GM18498 (cell line): ENCODE results near the gene TMCC2.
A peak's percentile ranks its signal among the peaks of the same experiment; 100 is the strongest.
"Not testable (repeated sequence)": the region's sequence is repeated elsewhere in the genome, so short reads cannot be mapped to it uniquely, and the experiment has no call there.

Source experiments
- ATAC-seq: cut with Tn5 transposase; IDR thresholded peaks from one replicate; pipeline ENCODE4 v1.9.1; 2021; ENCODE audit warnings: mild to moderate bottlenecking, moderate library complexity; ENCODE audit not compliant: unreplicated experiment

Gene TMCC2

DNA sequence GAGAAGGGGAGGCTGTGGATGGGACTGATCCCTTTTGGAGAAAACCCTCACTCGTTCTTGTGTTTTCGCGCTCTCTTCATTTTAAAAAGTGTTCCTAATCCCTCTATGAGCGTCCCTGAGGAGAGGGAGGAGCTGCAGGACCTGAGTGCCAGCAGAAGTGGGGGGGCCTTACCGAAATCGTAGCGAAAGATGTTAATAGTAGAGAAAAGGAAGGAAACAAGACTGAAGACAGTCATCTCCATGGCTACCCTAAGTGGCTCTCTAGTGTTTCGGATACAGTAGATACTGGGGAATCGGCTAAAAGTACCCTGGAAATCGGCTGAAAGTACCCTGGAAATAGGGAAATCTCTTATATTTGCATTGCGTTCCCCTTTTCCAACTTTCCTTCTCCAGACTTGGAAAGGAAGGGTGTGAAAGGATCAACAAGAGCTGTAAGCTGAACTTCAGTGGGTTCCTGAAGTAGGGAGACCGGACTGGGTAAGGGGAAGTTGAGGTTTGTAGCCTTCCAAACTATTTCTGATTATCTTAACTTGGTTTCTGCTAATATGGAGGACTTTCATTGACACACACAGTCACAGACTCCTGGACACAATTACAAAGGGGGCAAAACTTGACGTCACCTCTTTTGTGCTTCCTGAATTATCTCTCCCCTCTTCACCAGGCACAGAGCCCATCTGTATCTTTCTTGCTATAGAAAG is 15.8 kb upstream of the TMCC2 start:
- peak; percentile 33 for ATAC-seq

DNA sequence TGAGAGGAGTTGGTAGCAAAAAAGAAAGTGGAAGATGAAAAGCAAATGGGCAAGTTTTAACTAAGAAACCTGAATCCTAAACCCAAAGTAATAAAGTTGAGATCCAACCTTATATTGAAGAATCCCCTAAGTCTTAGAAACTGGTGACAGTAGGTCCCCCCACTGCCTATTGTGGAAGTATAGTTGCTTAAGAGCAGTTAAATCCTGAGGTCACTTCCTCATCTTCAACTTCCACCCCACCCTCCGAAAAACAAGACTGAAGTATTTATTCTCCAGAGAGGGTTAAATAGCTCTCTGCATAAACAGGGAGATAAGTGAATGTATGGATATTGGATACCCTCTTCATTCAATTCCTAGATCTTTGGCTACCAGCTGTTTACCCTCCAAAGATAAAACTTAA is 13.0 kb upstream of the TMCC2 start:
- no peak for ATAC-seq

DNA sequence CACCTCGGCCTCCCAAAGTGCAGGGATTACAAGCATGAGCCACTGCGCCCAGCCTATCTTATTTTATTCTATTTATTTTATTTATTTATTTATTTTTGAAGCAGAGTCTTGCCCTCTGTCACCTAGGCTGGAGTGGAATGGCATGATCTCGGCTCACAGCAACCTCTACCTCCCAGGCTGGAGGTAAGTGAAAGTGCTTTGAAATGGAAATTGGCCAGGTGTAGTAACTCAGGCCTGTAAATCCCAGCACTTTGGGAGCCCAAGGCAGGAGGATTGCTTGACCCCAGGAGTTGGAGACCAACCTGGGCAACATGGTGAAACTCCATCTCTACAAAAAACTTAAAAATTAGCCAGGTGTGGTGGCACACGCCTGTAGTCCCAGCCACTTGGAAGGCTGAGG is 11.2 kb upstream of the TMCC2 start:
- ATAC-seq: no peak

DNA sequence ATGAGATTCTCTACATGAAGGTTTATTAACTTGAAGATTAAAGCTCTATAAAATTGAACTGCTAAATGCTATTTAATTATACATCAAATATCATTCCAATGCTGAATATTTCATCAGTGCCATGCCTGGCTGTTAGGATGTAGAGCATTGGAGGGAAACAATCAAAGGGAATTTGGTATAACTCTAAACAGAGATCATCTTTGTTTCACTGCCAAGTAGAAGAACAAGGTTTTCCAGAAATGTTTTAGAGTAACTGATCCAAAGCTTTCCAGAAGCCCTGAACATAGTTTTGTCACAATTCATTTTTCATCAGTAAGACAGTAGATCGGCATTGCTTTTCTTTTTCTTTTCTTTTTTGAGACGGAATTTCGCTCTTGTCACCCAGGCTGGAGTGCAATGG is 10.3 kb upstream of the TMCC2 start:
- ATAC-seq: no peak

DNA sequence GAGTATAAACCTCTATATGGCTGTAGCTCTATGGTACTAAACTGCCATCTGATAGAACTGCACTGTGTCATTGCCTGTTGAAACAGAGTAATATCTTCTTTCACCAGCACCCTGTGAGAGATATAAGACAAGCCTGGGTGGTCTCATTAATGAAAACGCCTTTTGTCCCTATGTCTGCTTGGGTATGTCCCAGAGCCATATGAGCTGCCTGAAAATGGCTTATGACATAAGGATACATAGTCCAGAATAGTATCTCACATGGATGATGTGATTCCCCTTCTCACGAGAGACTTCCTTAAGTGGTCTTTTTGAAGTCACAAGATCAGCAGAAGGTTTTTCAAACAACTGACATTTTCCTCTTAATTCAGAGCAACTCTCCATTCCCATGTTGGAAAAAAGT is 7.3 kb upstream of the TMCC2 start:
- no peak for ATAC-seq

DNA sequence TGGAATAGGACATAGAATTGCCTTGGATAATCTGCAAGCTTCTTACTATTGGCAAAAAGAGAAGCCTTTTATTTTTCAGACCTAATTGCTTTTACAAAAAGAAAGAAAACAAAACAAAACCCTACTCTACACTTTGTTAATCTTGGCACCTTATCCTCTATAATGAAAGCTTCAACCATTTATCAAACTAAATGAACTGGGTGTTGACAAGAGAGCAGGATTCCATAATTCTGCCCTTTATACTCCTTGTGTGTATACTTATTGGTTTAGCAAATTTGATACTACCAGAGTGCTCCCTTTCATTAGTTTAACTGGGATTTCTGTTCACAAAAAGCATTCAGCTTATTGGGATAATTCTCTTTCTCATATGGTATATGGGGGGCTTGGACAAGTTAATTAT is 3.0 kb upstream of the TMCC2 start:
- ATAC-seq: no peak

DNA sequence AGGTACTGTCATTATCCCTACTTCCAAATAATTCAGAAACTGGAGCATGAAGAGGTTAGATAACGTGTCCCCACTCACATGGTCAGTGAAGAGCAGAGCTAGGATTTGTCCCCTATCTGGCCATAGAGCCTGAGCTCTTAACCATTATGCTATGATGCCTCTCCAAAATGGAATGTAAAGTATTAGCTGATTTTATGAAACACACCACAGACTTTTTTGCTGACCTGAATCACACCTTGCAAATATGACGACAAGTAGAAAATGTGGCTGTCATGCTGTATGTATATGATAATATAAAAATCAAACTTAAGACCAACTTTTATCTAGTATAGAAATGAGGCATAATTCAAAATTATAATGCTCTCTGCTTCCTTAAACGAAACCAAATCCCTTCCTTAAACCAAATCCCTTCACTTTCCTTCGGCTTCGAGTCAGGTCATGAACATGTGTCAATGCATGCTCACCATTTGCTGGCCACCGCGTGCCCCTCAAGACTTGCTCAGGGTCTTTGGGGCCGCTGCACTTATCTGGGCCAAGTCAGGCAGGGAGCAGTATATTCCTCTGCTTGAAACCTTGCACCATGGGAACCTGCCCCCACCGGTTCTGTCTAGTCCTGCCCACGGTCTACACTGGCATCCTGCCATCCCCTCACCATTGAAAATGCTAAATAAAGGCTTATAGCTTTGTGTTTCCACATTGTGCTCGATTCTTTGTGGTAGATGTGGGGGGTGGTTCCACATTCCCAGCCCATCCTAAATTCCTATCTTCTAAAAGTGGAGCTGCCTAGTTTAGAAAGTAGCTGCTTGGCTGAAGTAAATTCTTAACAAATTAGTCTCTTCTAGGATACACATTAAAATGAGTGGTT is 1.6 kb upstream of the TMCC2 start:
- ATAC-seq: no peak

DNA sequence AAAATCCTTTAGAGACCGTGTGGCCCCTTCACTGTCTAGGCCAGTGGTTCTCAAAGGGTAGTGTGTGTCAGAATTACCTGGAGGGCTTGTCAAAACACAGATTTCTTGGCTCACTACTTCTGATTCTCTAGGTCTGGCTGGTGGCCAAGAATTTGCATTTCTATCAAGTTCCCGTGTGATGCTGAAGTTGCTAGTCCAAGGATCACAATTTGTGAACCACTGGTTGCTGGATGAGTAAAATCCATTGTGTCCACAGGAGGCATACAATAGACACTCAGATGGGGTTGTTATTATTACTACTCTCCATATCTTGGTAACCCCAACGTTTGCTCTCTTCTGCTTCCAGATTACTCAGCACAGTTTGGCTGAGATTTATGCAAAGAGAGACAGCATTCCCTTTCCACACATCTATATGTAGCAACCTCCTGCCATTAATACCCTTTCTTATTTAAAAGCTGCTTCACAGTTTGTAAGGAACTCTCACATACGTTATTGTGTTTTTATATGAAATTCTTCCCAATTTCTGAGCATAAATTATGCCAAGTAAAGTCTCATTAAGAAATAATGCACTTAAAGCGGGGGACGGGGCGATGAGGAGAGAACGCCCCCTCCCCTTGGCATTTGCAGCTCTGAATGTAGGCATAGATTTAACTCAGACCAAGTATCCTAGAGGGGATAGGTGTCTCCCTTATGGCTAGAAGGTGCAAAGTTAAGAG is 720 bp upstream of the TMCC2 start:
- no peak for ATAC-seq

DNA sequence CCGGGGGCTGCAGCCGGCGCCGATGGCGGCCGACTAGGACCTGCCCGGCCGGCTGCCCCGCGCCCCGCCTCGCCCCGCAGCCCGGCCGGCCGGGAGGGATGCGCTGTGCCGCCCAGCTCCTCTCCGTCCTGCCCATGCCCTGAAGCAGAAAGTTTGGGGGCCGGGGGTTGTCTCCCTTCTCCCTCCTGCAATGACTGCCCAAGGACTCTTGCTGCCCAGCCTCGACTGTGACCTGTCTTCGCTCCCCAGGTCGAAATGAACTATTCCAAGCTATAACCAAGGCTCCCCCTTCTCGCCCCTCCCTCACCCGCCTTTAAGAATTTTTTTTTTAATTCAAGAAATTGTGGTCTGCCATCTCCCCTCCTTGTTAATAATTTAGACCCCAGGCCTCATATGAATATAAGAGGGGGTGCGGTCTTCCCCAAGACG is 361 bp downstream of the TMCC2 start:
- ATAC-seq: peak; percentile 19

DNA sequence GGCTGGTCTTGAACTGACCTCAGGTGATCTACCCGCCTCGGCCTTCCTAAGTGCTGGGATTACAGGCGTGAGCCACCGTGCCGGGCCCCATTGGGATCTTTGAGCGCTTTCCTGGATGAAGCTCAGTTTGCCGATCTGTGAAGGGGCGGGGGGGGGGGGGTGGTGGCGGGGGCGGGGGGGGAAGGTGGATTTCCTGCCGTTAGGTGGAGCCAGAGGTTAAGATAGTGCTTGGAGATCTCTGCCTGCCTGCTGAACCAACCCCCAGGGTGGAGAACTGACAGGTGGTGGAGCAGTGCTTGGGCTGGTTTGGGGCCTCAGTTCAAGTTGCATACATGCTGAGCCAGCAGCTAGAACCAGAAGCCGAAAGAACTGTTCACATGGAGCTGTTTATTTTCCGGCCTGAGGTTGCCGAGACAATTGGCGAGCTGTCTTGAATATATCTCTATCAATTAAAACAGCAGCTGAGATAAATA is 1.7 kb downstream of the TMCC2 start:
- ATAC-seq: no peak

DNA sequence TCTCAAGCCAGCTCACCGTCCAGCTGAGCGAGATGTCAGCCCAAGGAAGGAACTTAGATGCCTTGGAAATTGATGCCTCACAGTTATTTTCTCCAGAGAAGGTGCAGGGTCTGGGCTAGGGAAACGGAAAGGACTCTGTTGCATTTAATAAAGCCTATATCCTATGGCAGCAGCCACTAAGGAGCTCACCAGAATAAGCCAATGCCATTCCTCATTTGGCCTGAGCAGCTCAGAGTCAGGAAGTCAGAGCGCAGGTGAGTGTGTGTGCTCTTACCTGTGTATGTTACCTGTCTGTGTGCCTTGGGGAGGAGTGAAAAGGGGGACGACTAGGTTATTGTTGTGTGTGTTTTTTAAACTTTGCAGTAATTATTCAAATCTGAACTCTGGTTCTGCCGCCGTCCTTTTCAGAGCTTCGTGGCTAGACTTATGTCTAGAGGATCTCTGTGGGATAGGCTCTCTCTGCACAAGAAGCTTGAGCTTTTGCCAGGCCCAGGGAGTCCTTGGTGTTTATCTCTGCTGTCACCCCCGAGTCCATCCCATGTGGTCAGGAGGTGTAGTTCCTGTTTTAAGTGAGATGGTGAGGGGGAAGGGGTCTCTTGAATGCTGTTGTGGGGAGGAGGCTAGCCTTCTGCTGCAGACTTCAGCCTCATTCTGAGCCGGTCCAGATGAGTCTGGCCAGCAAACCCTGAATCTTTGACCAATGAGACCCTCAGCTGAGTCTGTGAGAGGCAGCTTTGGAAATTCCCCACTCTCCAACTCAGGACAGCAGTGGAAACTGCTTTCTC is 2.4 kb downstream of the TMCC2 start:
- ATAC-seq: no peak

DNA sequence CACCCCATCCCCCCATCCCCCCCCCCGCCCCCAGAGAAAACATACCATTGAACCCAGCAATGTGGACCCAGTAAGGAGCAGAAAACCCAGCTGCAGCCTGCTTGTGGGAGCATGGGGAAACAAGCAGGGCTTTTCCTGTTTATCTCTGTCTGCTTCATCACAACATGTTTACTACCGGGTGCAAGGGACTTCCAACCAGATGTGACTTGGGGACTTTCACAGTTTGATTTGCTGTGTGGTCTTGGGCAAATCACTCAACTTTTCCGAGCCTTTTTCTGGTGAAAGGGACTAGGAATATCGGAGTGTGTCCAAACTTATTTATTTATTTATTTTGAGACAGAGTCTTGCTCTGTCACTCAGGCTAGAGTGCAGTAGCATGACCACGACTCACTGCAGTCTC is 3.2 kb downstream of the TMCC2 start:
- ATAC-seq: no peak

DNA sequence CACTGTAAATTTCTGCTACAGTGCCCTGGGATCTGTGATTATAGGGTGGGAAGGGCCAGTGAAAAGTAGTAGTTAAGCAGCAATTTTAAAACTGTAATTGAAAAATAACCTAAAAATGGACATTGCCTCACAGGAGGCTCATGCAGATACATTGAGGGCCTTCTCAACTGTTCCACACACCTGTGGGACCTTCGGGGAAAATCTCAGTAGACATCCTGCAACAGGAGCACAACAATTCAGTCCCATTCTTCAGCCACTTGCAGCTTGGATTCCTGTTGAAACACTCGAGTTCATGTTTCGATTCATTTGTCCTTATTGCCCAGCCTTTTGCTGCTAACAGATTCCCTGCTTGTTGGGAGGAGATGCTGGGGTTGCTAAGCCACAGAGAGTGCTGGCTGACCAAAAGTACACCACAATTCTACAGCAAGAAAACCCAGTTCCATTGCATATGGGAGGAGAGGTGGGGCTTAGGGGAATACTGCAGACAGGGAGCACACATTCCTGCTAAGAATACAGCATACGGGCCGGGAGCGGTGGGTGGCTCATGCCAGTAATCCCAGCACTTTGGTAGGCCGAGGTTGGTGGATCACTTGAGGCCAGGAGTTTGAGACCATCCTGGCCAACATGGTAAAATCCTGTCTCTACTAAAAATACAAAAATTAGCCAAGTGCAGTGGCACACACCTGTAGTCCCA is 4.5 kb downstream of the TMCC2 start:
- ATAC-seq: no peak

DNA sequence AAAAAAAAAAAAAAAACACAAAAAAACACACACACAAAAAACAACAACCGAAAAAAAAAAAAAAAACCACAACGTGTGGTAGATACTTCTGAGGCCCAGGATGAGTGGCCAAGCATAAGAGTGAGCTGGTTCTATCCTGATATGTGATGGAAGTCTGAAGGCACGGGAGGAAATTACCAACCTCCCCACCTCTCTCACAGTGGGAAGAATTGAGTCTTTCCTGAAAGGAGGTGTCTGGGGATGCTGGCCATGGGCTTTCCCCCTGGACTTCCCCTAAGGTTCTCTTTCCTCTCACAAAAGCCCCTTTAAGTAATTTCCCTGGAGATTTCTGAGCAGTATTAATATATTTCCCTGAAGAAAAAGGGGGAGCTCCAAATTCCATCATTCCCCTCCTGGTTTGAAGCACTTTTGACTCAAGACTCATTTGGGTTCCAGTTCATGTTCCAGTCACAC is 5.2 kb downstream of the TMCC2 start:
- no peak for ATAC-seq

DNA sequence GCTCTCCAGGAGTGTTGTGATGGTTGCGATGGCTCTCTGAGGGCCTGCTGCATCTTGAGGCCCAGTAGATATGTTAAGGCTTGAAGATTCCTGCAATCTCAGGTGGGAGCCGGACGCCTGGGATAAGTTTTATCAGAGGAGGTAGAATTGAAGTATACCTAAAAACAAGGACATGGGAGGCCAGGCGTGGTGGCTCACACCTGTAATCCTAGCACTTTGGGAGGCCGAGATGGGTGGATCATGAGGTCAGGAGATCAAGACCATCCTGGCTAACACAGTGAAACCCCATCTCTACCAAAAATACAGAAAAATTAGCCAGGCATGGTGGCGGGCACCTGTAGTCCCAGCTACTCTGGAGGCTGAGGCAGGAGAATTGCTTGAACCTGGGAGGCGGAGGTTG is 6.2 kb downstream of the TMCC2 start:
- ATAC-seq: not testable (repeated sequence)

DNA sequence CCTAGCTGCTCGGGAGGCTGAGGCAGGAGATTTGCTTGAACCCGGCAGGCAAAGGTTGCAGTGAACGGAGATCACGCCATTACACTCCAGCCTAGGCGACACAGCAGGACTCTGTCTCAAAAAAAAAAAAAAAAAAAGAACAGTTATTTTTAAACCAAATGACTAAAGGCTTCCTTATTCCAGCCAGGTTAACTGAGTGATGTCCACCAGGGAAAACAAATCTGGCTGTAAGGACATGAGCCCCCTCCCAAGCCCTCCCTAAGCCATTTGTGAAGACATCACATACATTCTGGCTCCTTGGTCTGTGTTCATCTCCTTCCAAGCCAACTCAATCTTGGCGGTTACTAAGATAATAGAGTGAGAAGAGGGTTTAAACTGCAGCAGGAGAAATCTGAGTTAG is 8.2 kb downstream of the TMCC2 start:
- no peak for ATAC-seq

DNA sequence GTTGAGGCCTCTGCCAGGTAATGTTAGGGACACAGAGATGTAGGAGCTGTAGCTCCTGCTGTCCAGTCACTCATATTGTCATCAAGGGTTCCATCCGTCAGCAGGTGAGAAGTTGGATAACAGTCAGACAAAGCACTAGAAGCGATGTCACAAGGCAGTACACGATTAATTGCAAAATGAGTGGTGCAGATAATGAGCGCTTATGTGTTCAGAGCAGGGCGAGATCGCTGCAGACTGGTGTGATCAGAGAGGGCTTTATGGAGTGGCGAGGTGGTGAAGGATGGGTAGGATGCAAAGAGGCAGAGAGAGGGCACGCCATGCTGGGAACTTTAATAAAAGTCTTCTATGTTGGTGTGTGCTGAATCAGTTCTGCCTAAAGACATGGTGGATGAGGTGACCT is 8.8 kb downstream of the TMCC2 start:
- no peak for ATAC-seq

DNA sequence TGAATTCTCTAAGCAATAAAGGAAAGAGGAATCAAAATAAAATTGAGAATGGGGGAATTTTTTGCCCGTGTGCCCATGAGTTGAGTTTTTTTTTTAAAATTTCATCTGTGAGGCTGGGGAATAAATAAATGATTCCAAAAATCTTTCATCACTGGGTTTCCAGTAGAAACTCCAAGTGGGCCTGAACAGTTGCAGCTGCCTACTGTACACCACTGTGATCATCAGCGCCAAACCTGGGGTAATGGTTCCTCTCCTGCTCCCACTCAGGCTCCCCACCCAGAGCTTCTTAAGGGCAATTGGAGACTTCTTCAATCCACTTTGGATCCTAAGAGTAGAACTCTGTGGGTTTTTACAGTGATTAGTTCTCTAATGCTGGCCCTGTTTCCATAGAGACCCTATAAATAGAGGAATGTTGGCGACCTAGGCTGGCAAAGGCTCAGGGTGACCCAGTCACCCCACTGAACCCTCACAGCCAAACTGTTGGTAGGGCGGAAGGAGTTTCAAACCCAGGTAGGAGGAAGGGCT is 9.3 kb downstream of the TMCC2 start:
- no peak for ATAC-seq

DNA sequence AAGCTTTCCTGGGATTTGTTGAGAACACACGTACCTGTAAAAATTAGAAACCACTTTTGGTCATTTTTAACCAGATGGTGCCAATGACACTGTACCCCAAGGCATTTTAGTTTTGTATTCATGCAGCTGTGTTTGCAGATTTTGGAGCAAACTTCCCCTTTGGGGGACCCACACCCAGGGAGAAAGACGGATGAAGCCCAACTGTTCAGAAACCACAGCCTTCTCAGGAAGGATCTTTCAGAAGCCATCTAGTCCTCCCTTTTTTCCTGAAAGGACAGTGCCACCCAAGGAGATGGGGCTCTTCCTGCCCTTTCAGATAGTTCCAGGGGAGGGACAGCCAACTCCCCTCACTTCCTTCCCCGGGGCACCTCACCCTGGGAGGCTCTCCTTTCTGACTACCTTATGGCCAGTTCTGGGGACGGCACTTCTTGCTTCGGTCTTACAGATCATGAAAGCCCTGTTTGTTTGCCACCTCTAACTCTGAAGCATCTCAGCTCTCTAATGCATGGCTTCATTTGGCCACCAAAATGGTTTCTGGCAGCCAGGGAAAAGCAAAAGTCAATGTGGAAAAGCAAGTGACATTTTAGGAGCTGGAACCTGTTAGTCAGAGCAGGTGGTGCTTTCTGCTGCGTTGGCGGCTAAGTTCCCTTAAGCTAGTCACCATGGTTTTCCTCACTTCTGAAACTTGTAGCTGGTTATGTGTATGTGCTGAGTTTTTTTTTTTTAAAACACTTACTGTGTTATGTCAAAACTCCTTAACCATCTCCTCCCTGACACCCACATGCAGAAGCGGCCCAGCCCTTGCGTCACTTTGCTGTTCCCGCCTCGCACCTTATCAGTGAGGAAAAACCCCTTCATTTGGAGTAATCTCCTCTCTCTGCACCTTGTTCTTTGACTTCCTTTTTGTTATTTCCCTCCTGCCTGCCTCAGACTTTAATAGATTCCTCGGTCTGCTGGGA is 10.1 kb downstream of the TMCC2 start:
- ATAC-seq: no peak
